Measurements from ENCODE around the gene ATF6. TPM values are rescaled to one million over a fixed set of nuclear protein-coding genes. Genes with fewer than 3 reads are reported as not detected.
"Not testable (repeated sequence)": the region's sequence is repeated elsewhere in the genome, so short reads cannot be mapped to it uniquely, and the experiment has no call there.

Gene ATF6
- total RNA-seq, 1 experiment from 2014 or later: 6.2 TPM

DNA sequence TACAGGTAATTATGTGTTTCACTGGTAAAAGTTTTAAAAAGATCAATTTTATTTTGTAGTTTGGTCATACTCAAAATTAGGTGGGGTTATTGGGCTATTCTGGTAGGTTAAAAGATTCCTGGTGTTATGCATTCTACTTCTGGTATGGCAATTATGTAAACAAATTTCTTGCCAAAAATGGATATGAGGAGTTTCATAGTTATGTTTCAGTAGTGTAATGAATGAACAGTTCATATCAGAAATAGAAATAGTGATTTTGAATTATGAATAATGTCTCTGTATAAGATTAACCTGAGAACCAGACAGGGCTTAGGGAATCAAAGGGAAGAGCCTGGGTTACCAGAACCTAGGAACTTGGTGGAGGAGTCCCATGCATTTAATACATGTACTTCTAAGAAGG is 15.9 kb downstream of the ATF6 start:
- DNase-seq (ENCODE audit: low spot score): no peak

GRCh38 chr1:161782886-161783285 is 16.8 kb downstream of the ATF6 start:
- no peak for DNase-seq (ENCODE audit: low spot score)

DNA sequence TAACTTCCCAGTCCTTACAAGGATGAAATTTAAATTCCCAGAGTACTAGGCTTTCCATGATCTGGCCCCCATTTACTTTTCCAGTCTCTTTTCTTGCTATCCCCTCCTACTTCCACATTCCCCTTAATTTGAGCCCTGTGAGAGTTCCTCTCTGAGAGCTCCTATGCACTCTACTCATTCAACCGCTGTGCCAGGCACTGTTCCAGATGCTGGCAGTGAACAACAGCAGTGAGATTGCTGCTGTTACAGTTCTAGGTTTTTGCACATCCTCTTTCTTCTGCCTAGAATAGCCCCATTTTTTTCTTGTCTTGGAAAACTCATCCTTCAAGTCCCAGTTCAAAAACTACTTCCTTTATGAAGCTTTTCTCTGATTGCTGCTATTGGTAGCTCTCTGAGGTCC is 18.8 kb downstream of the ATF6 start:
- DNase-seq (ENCODE audit: low spot score): no peak

GRCh38 chr1:161787355-161787754 is 21.2 kb downstream of the ATF6 start:
- no peak for DNase-seq (ENCODE audit: low spot score)

DNA sequence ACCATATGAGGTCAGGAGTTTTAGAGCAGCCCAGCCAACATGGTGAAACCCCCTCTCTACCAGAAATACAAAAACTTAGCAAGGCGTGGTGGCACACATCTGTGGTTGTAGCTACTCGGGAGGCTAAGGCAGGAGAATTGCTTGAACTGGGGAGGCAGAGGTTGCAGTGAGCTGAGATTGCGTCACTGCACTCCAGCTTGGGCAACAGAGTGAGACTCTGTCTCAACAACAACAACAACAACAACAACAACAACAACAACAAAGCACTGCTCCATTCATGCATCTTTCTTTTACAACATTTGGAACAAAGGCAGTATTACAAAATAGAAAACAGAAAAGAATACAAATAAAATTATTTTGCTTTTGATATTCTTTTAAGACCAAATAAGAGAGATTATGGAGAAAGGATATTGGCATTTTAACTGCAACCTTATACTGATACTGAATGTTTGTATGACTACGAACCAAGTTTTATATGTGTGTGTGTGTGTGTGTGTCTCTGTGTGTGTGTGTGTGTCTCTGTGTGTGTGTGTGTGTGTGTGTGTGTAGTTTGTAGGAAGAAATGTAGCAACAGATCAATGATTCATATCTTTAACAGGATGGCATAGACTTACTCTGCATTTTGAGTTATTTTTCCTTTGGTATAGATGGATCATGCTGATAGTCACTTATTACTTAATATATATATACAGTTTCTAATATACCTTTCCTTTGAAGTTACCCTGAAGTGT is 24.6 kb downstream of the ATF6 start:
- no peak for DNase-seq (ENCODE audit: low spot score)

- no peak for DNase-seq (ENCODE audit: low spot score)
Observed at GRCh38 chr1:161791904-161792655, 26.0 kb downstream of the ATF6 start.

- peak; percentile 82 for DNase-seq (ENCODE audit: low spot score)
Observed at GRCh38 chr1:161792740-161793139, 26.6 kb downstream of the ATF6 start.

- no peak for DNase-seq (ENCODE audit: low spot score)
Observed at GRCh38 chr1:161799792-161800191, 33.7 kb downstream of the ATF6 start.

- DNase-seq (ENCODE audit: low spot score): no peak
Observed at GRCh38 chr1:161801955-161802354, 35.8 kb downstream of the ATF6 start.

- no peak for DNase-seq (ENCODE audit: low spot score)
Observed at GRCh38 chr1:161803181-161803580, 37.1 kb downstream of the ATF6 start.

DNA sequence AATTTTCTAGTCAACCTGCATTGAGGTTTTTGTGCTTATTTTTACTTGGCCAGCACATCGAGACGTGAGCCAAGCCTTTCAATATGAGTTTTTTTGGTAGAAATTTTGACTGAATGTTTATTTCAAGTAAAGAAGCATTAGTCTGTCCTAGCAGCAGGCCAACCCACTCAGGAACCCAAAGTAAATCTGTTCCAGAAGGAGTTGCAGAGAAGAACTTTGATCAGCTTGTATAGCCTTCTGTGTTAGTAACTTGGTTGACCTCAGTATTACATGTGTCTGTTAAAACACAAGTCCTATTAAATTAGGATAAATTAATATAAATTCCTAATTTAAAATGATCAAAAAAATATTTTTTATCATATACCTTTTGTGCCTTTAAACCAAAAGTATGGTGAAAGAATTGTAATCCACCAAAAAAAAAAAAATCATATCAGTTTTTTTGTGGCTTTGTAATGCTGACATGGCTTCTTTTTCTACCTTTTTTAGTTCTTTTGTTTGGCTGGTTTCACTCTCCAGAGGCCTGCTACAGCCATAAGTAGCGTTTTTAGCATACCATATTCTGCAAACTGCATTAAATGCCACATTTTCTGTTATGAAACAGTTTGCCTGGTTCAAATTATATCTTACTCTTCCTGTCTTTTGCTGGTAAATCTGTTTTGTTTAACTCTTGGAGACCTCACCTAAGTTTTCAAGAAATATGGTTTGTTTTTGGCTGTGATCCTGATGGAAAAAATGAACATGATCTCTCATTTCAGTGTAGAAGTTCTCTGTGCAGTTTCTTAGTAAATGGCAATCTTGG is 39.5 kb downstream of the ATF6 start:
- DNase-seq (ENCODE audit: low spot score): no peak

DNA sequence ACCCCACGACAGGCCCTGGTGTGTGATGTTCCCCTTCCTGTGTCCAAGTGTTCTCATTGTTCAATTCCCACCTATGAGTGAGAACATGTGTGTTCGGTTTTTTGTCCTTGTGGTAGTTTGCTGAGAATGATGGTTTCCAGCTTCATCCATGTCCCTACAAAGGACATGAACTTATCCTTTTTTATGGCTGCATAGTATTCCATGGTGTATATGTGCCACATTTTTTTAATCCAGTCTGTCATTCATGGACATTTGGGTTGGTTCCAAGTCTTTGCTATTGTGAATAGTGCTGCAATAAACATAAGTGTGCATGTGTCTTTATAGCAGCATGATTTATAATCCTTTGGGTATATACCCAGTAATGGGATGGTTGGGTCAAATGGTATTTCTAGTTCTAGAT is 43.1 kb downstream of the ATF6 start:
- not testable (repeated sequence) for DNase-seq (ENCODE audit: low spot score)

- DNase-seq (ENCODE audit: low spot score): not testable (repeated sequence)
Observed at GRCh38 chr1:161809656-161810055, 43.5 kb downstream of the ATF6 start.

DNA sequence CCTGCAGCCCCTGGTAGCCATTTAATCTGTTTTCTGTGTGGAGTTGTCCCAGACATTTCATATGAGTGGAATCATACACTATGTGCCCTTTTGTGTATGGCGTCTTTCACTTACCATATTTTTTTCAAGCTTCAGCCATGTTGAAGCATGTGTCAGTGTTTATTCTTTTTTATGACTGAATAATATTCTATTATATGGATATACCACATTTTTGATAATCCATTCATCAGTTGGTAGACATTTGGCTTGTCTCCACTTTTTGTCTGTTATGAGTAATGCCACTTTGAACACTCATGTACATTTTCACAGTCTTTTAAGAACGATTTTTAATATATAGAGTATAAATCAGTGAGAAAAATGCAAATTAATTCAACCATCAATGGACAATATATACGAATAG is 44.7 kb downstream of the ATF6 start:
- no peak for DNase-seq (ENCODE audit: low spot score)

DNA sequence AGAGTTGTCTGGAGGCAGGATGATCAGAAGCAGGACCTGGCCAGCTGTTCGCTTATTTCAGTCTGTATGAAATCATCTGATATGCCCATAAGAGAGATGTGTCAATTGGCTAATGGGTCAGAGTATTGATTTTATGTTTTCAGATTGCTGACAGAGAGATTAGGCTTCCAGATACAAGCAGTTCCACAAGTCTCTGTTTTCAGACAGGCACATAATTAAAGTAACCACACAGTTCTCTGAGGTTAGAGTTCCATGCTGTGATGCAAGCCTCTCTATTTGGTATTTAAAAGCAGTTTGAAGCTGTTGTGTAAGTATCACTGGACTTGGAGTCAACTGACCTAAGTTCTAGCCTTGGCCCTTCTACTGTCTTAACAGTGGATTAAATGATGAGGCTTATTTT is 50.1 kb downstream of the ATF6 start:
- no peak for DNase-seq (ENCODE audit: low spot score)

DNA sequence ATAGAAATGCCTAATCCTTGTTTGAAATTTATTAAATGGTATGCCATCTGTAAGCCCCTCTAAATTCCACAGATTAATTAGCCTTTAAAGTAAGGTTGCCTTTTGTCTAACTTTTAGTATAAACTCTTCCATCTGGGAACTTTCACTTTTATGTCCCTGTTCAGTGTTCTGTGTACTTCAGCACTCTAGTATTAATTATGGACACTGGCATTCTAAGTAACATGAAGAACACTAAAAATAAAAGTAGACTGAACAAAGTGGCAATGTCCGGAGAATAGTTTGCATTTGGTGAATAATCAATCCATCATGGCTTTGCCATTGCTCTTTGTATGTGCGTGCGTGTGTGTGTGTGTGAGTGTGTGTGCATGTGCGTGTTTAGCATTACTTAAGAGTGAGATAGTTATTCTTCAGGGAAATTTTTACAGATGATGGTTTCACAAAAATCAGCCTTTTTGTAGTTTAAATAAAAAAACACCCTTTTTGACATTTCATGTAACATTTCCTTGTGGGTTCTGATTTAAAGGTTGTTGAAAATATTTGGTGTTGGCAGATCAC is 51.1 kb downstream of the ATF6 start:
- no peak for DNase-seq (ENCODE audit: low spot score)

- DNase-seq (ENCODE audit: low spot score): no peak
Observed at GRCh38 chr1:161820914-161821313, 54.8 kb downstream of the ATF6 start.

DNA sequence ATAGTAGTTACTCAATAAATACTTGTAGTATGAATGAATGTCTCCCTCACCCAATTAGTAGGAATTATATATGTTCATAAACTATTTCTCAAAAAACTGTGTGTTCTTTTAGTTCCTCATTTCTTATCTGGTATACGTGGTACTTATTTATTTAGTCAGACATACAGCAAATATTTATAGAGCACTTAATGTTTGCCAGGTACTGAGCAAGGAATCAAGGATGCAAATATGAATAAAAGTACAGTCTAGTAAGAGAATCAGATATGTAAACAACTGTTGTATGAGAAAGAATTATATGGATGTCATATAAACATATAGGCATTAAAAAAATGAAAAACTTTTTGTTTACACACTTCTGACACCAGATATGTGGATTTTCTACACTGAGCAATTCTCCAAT is 58.5 kb downstream of the ATF6 start:
- no peak for DNase-seq (ENCODE audit: low spot score)

DNA sequence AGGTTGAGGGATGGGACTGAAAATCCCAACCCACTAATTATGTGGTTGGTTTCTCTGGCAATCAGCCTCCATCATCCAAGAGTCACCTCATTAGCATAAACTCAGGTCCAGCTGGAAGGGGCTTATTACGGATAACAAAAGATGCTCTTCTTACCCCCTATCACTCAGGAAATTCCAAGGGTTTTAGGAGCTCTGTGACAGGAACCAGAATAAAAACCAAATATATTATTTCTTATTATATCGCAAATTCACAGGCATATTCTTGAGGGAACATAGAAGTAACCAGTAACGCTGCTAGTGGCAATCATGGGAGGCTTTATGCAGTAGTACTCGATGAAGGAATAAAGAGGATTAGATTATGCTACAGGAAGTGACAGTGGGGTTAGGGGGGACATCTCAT is 59.7 kb downstream of the ATF6 start:
- no peak for DNase-seq (ENCODE audit: low spot score)

DNA sequence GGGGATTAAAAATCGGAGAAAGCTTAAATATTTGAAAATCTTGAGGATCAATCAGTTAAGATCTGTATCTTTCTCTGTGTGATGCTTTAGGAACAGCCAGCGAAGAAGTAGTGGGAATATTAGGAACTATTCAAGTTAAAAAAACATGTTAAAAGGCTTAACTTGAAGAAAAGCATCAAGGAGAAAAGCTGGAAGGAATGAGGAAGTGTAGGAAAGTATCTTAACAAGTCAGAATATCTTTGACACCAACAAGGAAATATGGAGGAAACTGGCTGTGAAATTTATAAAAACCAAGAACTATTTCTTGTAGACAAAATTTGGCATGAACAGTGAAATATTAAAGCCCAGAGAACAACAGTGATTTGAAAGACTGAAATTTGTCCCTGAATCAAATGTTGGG is 60.4 kb downstream of the ATF6 start:
- DNase-seq (ENCODE audit: low spot score): no peak

- DNase-seq (ENCODE audit: low spot score): no peak
Observed at GRCh38 chr1:161827786-161828185, 61.7 kb downstream of the ATF6 start.

DNA sequence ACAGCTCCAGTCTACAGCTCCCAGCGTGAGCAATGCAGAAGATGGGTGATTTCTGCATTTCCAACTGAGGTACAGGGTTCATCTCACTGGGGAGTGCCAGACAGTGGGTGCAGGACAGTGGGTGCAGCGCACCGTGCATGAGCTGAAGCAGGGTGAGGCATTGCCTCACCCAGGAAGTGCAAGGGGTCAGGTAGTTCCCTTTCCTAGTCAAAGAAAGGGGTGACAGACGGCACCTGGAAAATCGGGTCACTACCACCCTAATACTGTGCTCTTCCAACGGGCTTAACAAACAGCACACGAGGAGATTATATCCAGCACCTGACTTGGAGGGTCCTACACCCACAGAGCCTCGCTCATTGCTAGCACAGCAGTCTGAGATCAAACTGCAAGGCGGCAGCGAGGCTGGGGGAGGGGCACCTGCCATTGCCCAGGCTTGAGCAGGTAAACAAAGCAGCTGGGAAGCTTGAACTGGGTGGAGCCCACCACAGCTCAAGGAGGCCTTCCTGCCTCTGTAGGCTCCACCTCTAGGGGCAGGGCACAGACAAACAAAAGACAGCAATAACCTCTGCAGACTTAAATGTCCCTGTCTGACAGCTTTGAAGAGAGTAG is 66.3 kb downstream of the ATF6 start:
- not testable (repeated sequence) for DNase-seq (ENCODE audit: low spot score)

Measured in HT-29 (cell line).